Fibroblast of skin of right biceps (primary cell): Measurements from ENCODE around the gene DPY19L2.
"Not testable (repeated sequence)": the region's sequence is repeated elsewhere in the genome, so short reads cannot be mapped to it uniquely, and the experiment has no call there.

Source experiments
- DNase-seq: peaks from one replicate; pipeline ENCODE4 v3.0.0-alpha.2; 2013

Gene DPY19L2

DNA sequence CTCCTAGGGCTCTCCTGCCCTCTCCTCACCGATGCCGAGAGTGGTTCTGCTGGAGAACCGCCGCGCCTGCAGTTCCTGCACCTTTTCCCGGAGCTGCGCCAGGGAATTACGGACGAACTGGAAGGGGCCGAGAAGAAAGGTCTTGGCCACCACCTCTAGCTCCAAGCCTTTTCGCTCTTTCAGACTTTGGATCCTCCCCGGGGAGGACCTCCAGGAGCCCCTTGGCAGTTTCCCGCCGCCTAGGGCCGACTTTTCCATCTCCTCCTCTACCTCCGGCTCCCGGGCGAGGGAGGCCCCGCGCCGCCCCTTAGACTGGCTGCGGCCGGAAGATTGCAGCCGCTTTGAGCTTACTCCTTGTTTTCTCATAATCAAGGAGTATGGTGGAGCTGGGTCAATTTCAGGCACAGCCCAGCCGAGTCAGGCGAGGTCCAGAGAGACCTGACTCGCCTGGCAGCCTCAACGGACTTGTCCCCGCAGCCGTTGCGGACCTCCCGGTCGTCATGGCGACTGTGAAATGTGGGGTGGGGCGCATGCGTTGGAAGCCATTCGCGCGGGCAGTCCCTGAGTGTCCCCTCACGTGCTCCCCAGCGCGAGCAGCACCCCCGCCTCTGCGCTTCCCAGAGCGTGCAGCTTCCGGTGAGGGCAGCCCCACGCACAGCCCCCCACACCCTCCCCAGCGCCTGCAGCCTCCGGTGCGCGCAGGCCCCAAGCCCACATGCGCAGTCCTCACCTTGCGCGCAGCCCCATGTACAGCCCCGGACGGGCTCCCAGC is at the start of gene DPY19L2:
Gene DPY19L2 (minus strand): TSS at position 466 of the 772 bp plus-strand sequence. CDS start 100 bp downstream, at position 366.
- peak; percentile 68 for DNase-seq

GRCh38 chr12:63716891-63717290 is 48.6 kb upstream of the DPY19L2 start:
- not testable (repeated sequence) for DNase-seq

- not testable (repeated sequence) for DNase-seq
Measured at GRCh38 chr12:63715107-63715625, 46.9 kb upstream of the DPY19L2 start.

GRCh38 chr12:63714409-63714808 is 46.1 kb upstream of the DPY19L2 start:
- not testable (repeated sequence) for DNase-seq

DNA sequence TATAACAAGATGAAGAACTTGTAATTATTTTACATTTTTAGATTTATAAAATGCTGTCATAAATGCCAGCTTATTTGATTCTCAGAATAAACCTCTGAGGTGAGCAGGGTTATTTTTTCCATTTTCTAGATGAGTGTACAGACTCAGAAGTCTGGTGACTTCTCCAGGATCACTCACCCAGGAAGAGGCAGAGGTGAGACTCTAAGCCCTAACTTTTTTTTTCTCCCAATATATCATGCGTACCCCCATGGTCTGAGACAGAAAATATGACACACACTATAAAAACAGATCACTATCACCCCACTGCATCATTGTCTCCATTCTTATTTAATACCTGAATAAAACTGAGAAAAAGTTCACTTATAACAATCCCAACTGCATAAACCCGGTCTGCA is 45.4 kb upstream of the DPY19L2 start:
- not testable (repeated sequence) for DNase-seq

- not testable (repeated sequence) for DNase-seq
Measured at GRCh38 chr12:63712979-63713680, 44.8 kb upstream of the DPY19L2 start.

DNA sequence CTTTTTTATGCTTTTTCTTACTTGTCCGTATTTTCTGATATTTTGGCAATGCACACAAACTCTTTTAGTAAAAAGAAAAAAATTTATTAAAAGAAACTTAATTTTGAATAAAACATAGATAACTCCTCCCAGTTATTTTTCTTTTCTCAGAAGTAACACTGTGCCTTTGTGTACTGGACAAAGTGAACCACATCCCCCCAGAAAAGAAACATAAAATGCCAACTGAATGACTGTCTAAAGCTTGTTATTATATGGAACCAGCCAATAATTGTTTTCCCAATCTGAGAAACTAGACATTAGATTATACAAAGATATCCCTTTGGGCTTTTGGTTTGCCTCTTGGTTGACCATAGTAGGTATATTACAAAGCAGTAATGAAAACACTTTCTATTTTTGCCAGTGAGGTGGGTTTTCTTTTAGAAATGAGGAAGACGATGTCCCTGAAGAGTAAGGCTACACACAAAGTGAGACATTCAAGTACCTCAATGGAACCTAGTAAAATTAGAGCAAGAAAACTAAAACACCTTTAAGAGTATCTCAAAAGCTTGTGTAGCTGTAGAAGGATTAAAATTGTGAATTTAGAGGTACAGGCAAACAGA is 44.2 kb upstream of the DPY19L2 start:
- peak; percentile 1 for DNase-seq

GRCh38 chr12:63711339-63711738 is 43.0 kb upstream of the DPY19L2 start:
- DNase-seq = peak; percentile 35

GRCh38 chr12:63706336-63706735 is 38.0 kb upstream of the DPY19L2 start:
- DNase-seq = no peak

GRCh38 chr12:63699678-63700382 is 31.5 kb upstream of the DPY19L2 start:
- not testable (repeated sequence) for DNase-seq

GRCh38 chr12:63699011-63699410 is 30.7 kb upstream of the DPY19L2 start:
- not testable (repeated sequence) for DNase-seq

GRCh38 chr12:63690837-63691236 is 22.5 kb upstream of the DPY19L2 start:
- not testable (repeated sequence) for DNase-seq

GRCh38 chr12:63689141-63689540 is 20.8 kb upstream of the DPY19L2 start:
- DNase-seq = not testable (repeated sequence)

GRCh38 chr12:63686623-63687022 is 18.3 kb upstream of the DPY19L2 start:
- DNase-seq = not testable (repeated sequence)

DNA sequence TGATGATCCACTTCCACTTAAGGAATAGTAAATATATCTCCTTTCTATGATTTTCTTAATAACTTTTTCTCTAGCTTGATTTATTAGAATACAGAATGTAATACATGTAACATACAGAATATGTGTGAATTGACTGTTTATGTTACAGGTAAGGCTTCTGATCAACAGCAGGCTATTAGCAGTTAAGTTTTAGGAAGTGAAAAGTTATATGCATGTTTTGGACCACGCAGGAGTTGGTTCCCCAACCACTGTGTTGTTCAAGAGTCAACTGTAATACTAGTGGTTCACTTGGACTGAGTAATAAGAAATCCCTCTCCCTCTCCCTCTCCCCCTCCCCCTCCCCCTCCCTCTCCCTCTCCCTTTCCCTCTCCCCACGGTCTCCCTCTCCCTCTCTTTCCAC is 17.5 kb upstream of the DPY19L2 start:
- not testable (repeated sequence) for DNase-seq

GRCh38 chr12:63682617-63683016 is 14.3 kb upstream of the DPY19L2 start:
- not testable (repeated sequence) for DNase-seq

DNA sequence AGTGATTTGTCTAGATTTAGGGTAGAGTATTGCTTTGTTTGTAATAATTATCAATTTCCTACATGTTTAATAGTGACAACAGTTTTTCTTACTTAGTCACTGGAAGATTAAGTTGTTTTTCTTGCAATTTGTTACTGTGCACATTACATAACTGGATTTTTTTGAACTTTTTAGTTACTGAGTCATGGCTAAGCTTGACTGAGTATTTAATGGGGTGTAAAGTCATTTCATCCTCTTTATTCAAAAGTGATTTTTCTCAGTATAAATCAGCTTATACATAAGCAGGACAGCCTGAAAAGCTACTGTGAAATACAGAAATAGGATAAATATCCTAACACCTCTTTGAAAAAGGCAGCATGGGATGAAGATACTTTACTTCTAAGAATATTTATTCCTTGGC is 12.5 kb upstream of the DPY19L2 start:
- DNase-seq = peak; percentile 20

DNA sequence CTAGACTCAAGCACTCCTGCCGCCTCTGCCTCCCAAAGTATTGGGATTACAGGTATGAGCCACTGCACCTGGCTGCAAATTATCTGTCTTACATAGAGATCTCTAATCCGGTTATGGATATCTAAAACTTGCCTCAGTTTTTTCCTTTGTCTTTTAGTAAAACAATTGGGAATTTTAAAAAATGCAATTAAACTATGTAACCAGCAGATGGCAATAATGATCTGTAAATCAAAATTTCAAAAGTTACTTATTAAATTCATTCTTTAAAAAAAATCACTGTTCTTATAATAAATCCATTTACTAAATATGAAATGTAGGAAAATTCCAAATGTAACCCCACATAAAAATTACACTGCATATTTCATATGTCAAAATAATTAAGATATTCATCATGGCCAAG is 4.3 kb upstream of the DPY19L2 start:
- not testable (repeated sequence) for DNase-seq

GRCh38 chr12:63669936-63670335 is 1.6 kb upstream of the DPY19L2 start:
- peak; percentile 52 for DNase-seq

- DNase-seq = not testable (repeated sequence)
Measured at GRCh38 chr12:63669427-63669826, 1.1 kb upstream of the DPY19L2 start.

DNA sequence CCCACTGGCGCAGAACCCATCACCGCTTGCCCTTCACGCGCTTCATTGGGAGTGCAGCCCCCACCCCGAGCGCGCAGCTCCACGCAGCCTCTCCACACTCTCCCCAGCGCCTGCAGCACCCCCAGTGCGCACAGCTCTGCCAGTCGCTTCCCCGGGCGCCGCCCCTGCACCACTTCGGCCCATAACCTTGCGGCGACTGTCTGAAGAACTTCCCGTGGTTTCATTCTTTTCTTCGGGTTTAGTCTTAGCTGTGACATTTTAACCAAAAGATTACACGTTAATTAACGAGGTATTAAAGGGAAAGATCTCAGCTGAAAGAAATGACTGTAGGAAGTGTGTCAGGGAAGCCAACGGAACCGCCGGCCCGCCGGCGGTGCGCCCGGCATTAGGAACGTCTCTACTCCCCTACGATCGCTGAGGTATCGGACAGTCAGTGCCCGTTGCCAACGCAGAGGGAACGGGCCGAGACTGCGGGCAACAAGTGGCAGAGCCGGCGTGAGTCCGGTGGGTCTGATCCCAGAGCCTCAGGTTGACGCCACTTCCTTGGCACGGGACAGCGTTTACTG is 590 bp upstream of the DPY19L2 start:
- DNase-seq = peak; percentile 17

- not testable (repeated sequence) for DNase-seq
Measured at GRCh38 chr12:63663005-63663404, 5.3 kb downstream of the DPY19L2 start.
